CD14-positive monocyte (primary cell): ENCODE data around the gene INPP4A. TPM values are rescaled to one million over a fixed set of nuclear protein-coding genes. Genes with fewer than 3 reads are reported as not detected.

ENCODE experiments used
- DNase-seq, 3 donors: peaks; one replicate each; pipeline ENCODE4 v3.0.0-alpha.2; 2011 to 2022
- H2AFZ ChIP-seq: 2 replicates; pipeline ENCODE4 v1.6.0; 2012; ENCODE audit warnings: mild to moderate bottlenecking, low read depth, low read length, inconsistent platforms; ENCODE audit not compliant: insufficient read depth, poor library complexity, severe bottlenecking
- H3K27ac ChIP-seq, 2 donors: 1 replicate in 1 of 2; 2 replicates in 1 of 2; pipeline ENCODE4 v1.5.1; 2012 to 2013; ENCODE audit warnings: low read length in 2 of 2, control low read depth in 1 of 2, inconsistent platforms in 1 of 2, low read depth in 1 of 2, mild to moderate bottlenecking in 1 of 2
- H3K27me3 ChIP-seq, 2 donors: one replicate each; pipeline versions ENCODE4 v1.6.0 to v1.6.1; 2011 to 2013; ENCODE audit warnings: low read length in 2 of 2; ENCODE audit not compliant: control insufficient read depth in 2 of 2, insufficient read depth in 2 of 2
- H3K36me3 ChIP-seq, 2 donors: replicated peaks in 1 of 2; 1 replicate in 1 of 2; 2 replicates in 1 of 2; pipeline versions ENCODE4 v1.5.1 to v1.6.1; 2012 to 2013; ENCODE audit warnings: low read length in 2 of 2, control low read depth in 1 of 2, inconsistent platforms in 1 of 2, mild to moderate bottlenecking in 1 of 2; ENCODE audit not compliant: insufficient read depth in 2 of 2, control insufficient read depth in 1 of 2
- H3K4me1 ChIP-seq, 2 donors: 1 replicate in 1 of 2; 2 replicates in 1 of 2; pipeline versions ENCODE4 v1.5.1 to v1.6.1; 2012 to 2013; ENCODE audit warnings: low read length in 2 of 2, control low read depth in 1 of 2, inconsistent platforms in 1 of 2, mild to moderate bottlenecking in 1 of 2, moderate library complexity in 1 of 2; ENCODE audit not compliant: insufficient read depth in 2 of 2, control insufficient read depth in 1 of 2
- H3K4me2 ChIP-seq: replicated peaks from 2 replicates; pipeline ENCODE3; 2012; ENCODE audit warnings: low read length, moderate library complexity, mild to moderate bottlenecking; ENCODE audit not compliant: poor library complexity, severe bottlenecking; ENCODE audit errors: extremely low read depth
- H3K4me3 ChIP-seq, 3 experiments: fragments of 200-600 bp in 1 of 3; sonication (generic) in 1 of 3; replicated peaks in 1 of 3; 1 replicate in 2 of 3; 2 replicates in 1 of 3; pipeline ENCODE4 v1.5.1; 2011 to 2013; ENCODE audit warnings: low read length in 3 of 3, mild to moderate bottlenecking in 3 of 3, control low read depth in 2 of 3, low read depth in 2 of 3, inconsistent platforms in 1 of 3, moderate library complexity in 1 of 3
- H3K79me2 ChIP-seq: 2 replicates; pipeline ENCODE4 v1.6.0; 2012; ENCODE audit warnings: mild to moderate bottlenecking, control low read depth, inconsistent platforms, low read length, moderate library complexity; ENCODE audit not compliant: insufficient read depth
- H3K9ac ChIP-seq: 2 replicates; pipeline ENCODE4 v1.6.0; 2017; ENCODE audit warnings: low read length, mild to moderate bottlenecking; ENCODE audit not compliant: insufficient read depth, poor library complexity, severe bottlenecking
- H3K9me3 ChIP-seq, 2 donors: replicated peaks in 1 of 2; 1 replicate in 1 of 2; 2 replicates in 1 of 2; pipeline versions ENCODE4 v1.5.1 to v1.6.1; 2012 to 2013; ENCODE audit warnings: low read length in 2 of 2, control low read depth in 1 of 2; ENCODE audit not compliant: control insufficient read depth in 1 of 2, insufficient read depth in 1 of 2
- H4K20me1 ChIP-seq: 2 replicates; pipeline ENCODE4 v1.6.0; 2012; ENCODE audit warnings: mild to moderate bottlenecking, low read length, control low read depth, moderate library complexity; ENCODE audit not compliant: insufficient read depth
- H3K27ac Mint-ChIP-seq, 7 donors: one replicate each; pipeline ENCODE4 v1.8.0; 2020; ENCODE audit warnings: mild to moderate bottlenecking in 7 of 7, mixed read lengths in 7 of 7, moderate library complexity in 6 of 7, inconsistent platforms in 2 of 7
- H3K27me3 Mint-ChIP-seq, 3 donors: one replicate each; pipeline ENCODE4 v1.8.0; 2021 to 2022; ENCODE audit warnings: low read depth in 3 of 3, mild to moderate bottlenecking in 3 of 3, mixed read lengths in 3 of 3, moderate library complexity in 3 of 3, inconsistent platforms in 1 of 3
- H3K36me3 Mint-ChIP-seq, 2 donors: one replicate each; pipeline ENCODE4 v1.8.0; 2020; ENCODE audit warnings: mixed read lengths in 2 of 2, inconsistent platforms in 1 of 2, mild to moderate bottlenecking in 1 of 2
- H3K4me1 Mint-ChIP-seq: one replicate; pipeline ENCODE4 v1.8.0; 2020; ENCODE audit warnings: mild to moderate bottlenecking, mixed read lengths
- H3K4me3 Mint-ChIP-seq, 2 donors: one replicate each; pipeline ENCODE4 v1.8.0; 2020; ENCODE audit warnings: mild to moderate bottlenecking in 2 of 2, mixed read lengths in 2 of 2, moderate library complexity in 1 of 2
- H3K9me3 Mint-ChIP-seq, 7 donors: one replicate each; pipeline ENCODE4 v1.8.0; 2020 to 2022; ENCODE audit warnings: mixed read lengths in 7 of 7, mild to moderate bottlenecking in 6 of 7, moderate library complexity in 6 of 7, inconsistent platforms in 2 of 7
- CTCF ChIP-seq: fragments of 200-600 bp; IDR thresholded peaks from one replicate; pipeline ENCODE4 v1.8.0; 2022; ENCODE audit warnings: antibody characterized with exemption, mild to moderate bottlenecking
- WGBS: methylation state at CpG from one replicate; pipeline ENCODE4 v1.1.5; 2013; ENCODE audit warnings: missing lambda C conversion rate; ENCODE audit not compliant: insufficient coverage; 5-methylcytosine and 5-hydroxymethylcytosine counted together
- intact Hi-C, 2 donors: fragments of 100-400 bp; cut with micrococcal nuclease; formaldehyde crosslinking; loops; one replicate each; pipeline versions ENCODE4 v1.15.0 to v1.15.1; 2023
- polyA plus RNA-seq, 3 donors: library from polyadenylated mRNA; depleted of rRNA in 1 of 3; unstranded in 2 of 3; stranded (reverse) in 1 of 3; fragments of 300-500 nt in 2 of 3; fragments of >200 nt in 1 of 3; fragmentation: Illumina TruSeq in 2 of 3; gene quantifications; 1 replicate in 2 of 3; 2 replicates in 1 of 3; pipeline ENCODE4 v1.2.3, GENCODE V29; 2012 to 2021

The INPP4A gene
- polyA plus RNA-seq, 3 donors: 13.7 to 52.4 (median 20.7) TPM

- Histone ChIP-seq H3K4me2 (no peak overlapping the region), H3K79me2 (no peaks in the 10 kb centered on the region), H4K20me1 (peaks cover 17% of the 10 kb centered on the region), H3K27me3 (no peaks in the 10 kb centered on the region), H3K27ac (no peak overlapping the region), H2AFZ (no peak overlapping the region), H3K9me3 (no peaks in the 10 kb centered on the region), H3K4me3 (no peak overlapping the region), H3K9ac (no peak overlapping the region), H3K36me3 (peaks cover 98 to 100% of the 10 kb centered on the region in 2 donors), H3K4me1 (no peaks in the 10 kb centered on the region)
- Mint-ChIP-seq H3K4me1 (no peaks in the 10 kb centered on the region), H3K27ac (no peak overlapping the region), H3K9me3 (peaks cover 0 to 3% (median 0%) of the 10 kb centered on the region in 7 donors), H3K27me3 (peaks cover 0 to 1% (median 0%) of the 10 kb centered on the region in 3 donors), H3K4me3 (no peak overlapping the region), H3K36me3 (peaks cover 90 to 99% of the 10 kb centered on the region in 2 donors)
- WGBS: 94% methylated on average over 6 of the region's 7 CpGs
- no peak for TF ChIP-seq CTCF
- intact Hi-C loops: no loop called here
- no peak for DNase-seq
Observed at GRCh38 chr2:98579926-98580325, 135.3 kb downstream of the INPP4A start.

GRCh38 chr2:98580656-98581284 lies 136.1 kb downstream of the INPP4A start:
- TF ChIP-seq CTCF: no peak
- H3K4me1 Mint-ChIP-seq: no peaks in the 10 kb centered on the region
- peak overlapping the region in 2 of 7 donors; percentile 0 to 5 for H3K27ac Mint-ChIP-seq
- peaks cover 88 to 96% of the 10 kb centered on the region in 2 donors for H3K36me3 Mint-ChIP-seq
- Histone ChIP-seq H3K79me2 (no peaks in the 10 kb centered on the region), H3K27ac (no peak overlapping the region), H3K27me3 (no peaks in the 10 kb centered on the region), H3K4me3 (no peak overlapping the region), H3K4me1 (no peaks in the 10 kb centered on the region), H2AFZ (no peak overlapping the region), H3K9ac (no peak overlapping the region), H3K9me3 (no peaks in the 10 kb centered on the region), H3K4me2 (no peak overlapping the region), H4K20me1 (peaks cover 18% of the 10 kb centered on the region), H3K36me3 (peaks cover 96 to 100% of the 10 kb centered on the region in 2 donors)
- no peak overlapping the region for H3K4me3 Mint-ChIP-seq
- intact Hi-C loops: no loop called here
- peaks cover 0 to 3% (median 0%) of the 10 kb centered on the region in 7 donors for H3K9me3 Mint-ChIP-seq
- H3K27me3 Mint-ChIP-seq: peaks cover 0 to 1% (median 0%) of the 10 kb centered on the region in 3 donors
- DNase-seq: no peak
- WGBS: 100% methylated on average over 4 of the region's 10 CpGs
